Spinal cord (tissue), 10 donors: ENCODE data around the gene FAM219A. TPM values are rescaled to one million over a fixed set of nuclear protein-coding genes. Genes with fewer than 3 reads are reported as not detected.

ENCODE experiments used
- DNase-seq, 6 donors: peaks; one replicate each; pipeline versions ENCODE4 v3.0.0 to v3.0.0-alpha.2; 2013 to 2015; ENCODE audit warnings: low spot score in 6 of 6, low read depth in 4 of 6
- H3K27ac ChIP-seq: one replicate; pipeline ENCODE4 v1.5.1; 2013; ENCODE audit warnings: low read depth, low read length, control low read depth
- H3K27me3 ChIP-seq: one replicate; pipeline ENCODE4 v1.6.1; 2013; ENCODE audit warnings: low read length; ENCODE audit not compliant: control insufficient read depth, insufficient read depth
- H3K36me3 ChIP-seq: one replicate; pipeline ENCODE4 v1.6.1; 2013; ENCODE audit warnings: low read length; ENCODE audit not compliant: control insufficient read depth, insufficient read depth
- H3K4me1 ChIP-seq: one replicate; pipeline ENCODE4 v1.6.1; 2013; ENCODE audit warnings: low read length; ENCODE audit not compliant: control insufficient read depth, insufficient read depth
- H3K4me3 ChIP-seq: one replicate; pipeline ENCODE4 v1.5.1; 2013; ENCODE audit warnings: low read depth, low read length, control low read depth
- H3K9me3 ChIP-seq: one replicate; pipeline ENCODE4 v1.6.1; 2013; ENCODE audit warnings: low read length; ENCODE audit not compliant: control insufficient read depth, insufficient read depth
- WGBS: methylation state at CpG from one replicate; pipeline ENCODE4 v1.1.5; 2013; ENCODE audit warnings: missing lambda C conversion rate; ENCODE audit not compliant: insufficient coverage; 5-methylcytosine and 5-hydroxymethylcytosine counted together
- polyA plus RNA-seq, 2 donors: library from polyadenylated mRNA; unstranded; fragments of 120-200 nt; gene quantifications; one replicate each; pipeline ENCODE4 v1.2.1, GENCODE V29; 2013; ENCODE audit not compliant: insufficient read length in 2 of 2
- total RNA-seq, 2 donors: library from RNA; depleted of rRNA in 1 of 2; stranded (reverse); fragments of 120-200 nt in 1 of 2; fragments of >200 nt in 1 of 2; gene quantifications; one replicate each; pipeline versions ENCODE4 v1.2.3 to v1.2.4, GENCODE V29; 2013 to 2014
- donor health status: healthy.

The FAM219A gene
- total and polyA plus RNA-seq, 4 donors = 18.1 to 83.9 (median 51.2) TPM

DNA sequence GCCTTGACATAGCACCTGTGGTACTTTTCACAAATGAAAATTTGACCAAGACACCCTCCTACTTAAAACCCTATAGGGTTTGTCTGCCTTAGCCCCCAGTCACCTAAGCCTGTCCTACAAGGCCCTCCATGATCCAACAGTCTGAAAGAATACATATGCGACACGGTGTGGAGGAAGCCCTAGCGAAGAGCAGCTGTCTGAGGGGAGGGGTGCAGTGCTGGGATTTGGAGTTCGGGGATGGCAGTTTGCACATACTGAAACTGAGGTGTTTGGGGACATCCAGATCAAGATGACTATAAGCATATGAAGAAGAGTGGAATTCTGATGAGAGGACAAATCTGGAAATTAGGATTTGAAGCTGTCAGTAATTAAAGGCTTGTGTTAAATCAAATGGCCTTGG, 74.5 kb downstream of the FAM219A start:
- 83% methylated on average over 4 of the region's 4 CpGs for WGBS
- H3K36me3 ChIP-seq = no peaks in the 10 kb centered on the region

DNA sequence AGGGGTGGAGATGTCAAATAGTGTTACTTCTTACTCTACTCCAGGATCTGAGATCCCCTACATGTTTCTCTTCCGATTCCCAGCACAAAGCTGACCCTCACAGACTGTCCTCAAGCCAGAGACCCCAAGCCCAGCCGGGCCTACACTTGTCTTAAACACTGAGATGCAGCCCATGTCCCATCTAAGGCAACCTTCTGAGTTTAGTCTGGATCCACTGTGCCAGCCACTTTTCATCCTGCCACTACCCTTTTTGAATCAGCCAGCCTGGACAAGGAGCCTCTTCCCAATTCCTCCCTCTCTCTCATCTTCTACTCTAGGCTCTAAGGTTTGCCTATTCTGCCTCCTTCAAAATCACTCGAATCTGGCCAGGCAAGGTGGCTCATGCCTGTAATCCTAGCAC, 75.5 kb downstream of the FAM219A start:
- Histone ChIP-seq H3K27me3 (peaks cover 13% of the 10 kb centered on the region), H3K27ac (no peak overlapping the region), H3K36me3 (no peaks in the 10 kb centered on the region), H3K4me1 (peaks cover 33% of the 10 kb centered on the region), H3K9me3 (no peaks in the 10 kb centered on the region), H3K4me3 (no peak overlapping the region)
- DNase-seq = no peak
- 91% methylated on average over 3 of the region's 3 CpGs for WGBS

More for the DNA sequence above, 74.5 kb downstream of the FAM219A start:
- peaks cover 33% of the 10 kb centered on the region for H3K4me1 ChIP-seq
- H3K27me3 ChIP-seq = peaks cover 13% of the 10 kb centered on the region
- H3K9me3 ChIP-seq = no peaks in the 10 kb centered on the region
- H3K4me3 ChIP-seq = no peak overlapping the region
- no peak overlapping the region for H3K27ac ChIP-seq
- DNase-seq = no peak

DNA sequence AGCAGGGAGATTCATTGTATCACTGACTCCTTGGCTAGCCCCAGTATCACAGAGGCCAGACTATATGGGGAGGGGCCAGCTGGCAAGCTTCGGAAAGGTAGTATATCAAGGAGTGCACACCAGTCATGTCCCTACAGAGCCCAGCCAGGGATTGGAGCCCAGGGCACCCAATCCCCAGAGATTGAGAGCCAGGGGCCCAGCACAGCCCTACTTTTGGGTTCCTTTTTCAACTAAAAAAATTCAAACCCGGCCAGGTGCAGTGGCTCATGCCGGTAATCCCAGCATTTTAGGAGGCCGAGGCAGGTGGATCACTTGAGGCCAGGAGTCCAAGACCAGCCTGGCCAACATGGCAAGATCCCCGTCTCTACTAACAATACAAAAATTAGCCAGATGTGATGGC, 76.3 kb downstream of the FAM219A start:
- Histone ChIP-seq H3K4me1 (peaks cover 39% of the 10 kb centered on the region), H3K27ac (no peak overlapping the region), H3K36me3 (no peaks in the 10 kb centered on the region), H3K4me3 (no peak overlapping the region), H3K9me3 (no peaks in the 10 kb centered on the region), H3K27me3 (peaks cover 13% of the 10 kb centered on the region)
- DNase-seq = no peak
- 93% methylated on average over 4 of the region's 5 CpGs for WGBS

DNA sequence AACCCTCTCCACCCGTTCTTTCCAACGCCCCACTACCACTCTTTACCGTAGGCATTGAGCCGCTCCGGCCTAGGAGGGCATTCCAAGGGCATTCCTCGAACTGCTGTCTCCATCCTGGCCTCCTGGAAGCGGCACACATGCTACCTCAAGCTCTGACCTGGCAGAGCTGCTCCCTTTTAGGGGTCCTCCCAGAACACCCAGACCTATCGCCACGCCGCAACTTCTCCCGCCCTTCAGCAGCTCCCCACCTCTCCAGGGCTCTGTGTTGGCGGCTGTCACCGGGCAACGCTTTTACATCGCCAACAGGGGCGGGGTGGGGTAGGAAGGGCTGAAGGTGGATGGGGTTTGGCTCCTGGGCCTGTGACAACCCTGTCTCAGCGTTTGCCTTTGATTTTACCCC, 77.0 kb downstream of the FAM219A start:
- H3K27ac ChIP-seq = peak overlapping the region; percentile 43
- peak in 2 of 6 donors; percentile 61 to 71 for DNase-seq
- H3K27me3 ChIP-seq = peaks cover 13% of the 10 kb centered on the region
- peaks cover 46% of the 10 kb centered on the region for H3K4me1 ChIP-seq
- H3K4me3 ChIP-seq = peak overlapping the region; percentile 65
- 7% methylated on average over 7 of the region's 17 CpGs for WGBS
- H3K36me3 ChIP-seq = no peaks in the 10 kb centered on the region
- H3K9me3 ChIP-seq = no peaks in the 10 kb centered on the region

DNA sequence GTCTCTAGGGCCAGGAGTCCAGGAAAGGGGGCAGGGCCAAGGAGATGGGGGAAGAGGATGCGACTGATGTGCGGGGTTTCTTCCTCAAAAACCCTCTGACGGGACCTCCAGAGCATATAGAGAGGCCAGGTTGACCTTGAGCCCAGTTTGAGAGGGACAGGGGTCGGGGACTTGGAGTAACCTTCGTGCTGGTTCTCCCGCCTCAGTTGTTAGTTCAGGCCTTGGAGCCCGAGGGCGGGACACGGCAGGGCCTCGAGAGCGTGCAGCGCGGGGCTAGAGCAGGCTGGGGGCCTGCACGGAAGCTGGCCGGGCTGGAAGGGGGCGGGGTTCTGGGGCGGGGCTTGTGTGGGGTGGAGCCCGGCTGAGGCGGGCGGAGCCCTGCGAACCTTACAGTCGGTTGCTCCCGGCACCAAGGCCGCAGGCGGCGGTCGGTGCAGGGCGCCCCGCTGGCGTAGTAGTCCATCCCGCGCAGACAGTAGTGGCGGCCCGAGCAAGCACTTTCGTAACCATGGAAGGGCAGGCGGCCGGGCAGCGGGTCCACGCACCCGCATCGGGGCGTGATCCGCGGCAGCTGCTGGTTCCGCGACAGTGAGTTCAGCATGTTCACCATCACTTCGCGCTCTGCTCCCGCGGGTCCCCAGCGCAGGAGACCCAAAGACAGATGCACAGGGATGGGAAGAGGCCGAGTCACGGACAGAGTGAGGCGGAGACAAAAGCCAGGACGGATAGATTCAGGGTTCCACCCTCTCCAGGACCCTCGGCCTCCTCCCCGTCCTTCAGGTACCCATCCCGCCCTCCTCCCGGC, 77.7 kb downstream of the FAM219A start:
- H3K27me3 ChIP-seq = peaks cover 13% of the 10 kb centered on the region
- H3K9me3 ChIP-seq = no peaks in the 10 kb centered on the region
- H3K36me3 ChIP-seq = no peaks in the 10 kb centered on the region
- peak in 2 of 6 donors; percentile 88 to 89 for DNase-seq
- H3K27ac ChIP-seq = peak overlapping the region; percentile 43
- WGBS = 3% methylated on average over 59 of the region's 59 CpGs
- peak overlapping the region; percentile 65 for H3K4me3 ChIP-seq
- H3K4me1 ChIP-seq = peaks cover 52% of the 10 kb centered on the region

DNA sequence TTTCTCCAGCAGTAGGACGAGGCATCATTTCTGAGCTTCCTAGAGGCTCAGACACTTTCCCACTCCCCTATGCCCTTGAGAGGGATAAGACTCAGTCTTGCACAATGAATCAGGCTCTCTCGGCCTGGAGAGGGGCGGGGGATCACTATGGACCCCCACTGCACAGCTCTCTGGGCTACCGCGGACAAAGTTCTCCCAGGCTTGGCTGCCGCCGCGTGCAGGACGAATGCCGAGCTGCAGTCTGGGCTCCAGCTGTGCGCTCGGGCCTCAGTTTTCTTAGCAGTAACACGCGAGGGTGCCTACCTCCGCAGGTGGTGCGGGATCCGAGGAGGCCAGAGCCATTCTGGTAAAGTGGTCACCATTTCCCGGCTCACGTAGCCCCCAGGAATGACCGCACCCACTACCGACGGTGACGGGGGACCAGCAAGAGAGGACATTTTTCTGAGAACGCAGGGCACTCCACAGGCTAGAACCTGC, 78.3 kb downstream of the FAM219A start:
- peak in 1 of 6 donors; percentile 7 for DNase-seq
- H3K27me3 ChIP-seq = peaks cover 13% of the 10 kb centered on the region
- H3K9me3 ChIP-seq = no peaks in the 10 kb centered on the region
- peaks cover 57% of the 10 kb centered on the region for H3K4me1 ChIP-seq
- no peaks in the 10 kb centered on the region for H3K36me3 ChIP-seq
- 31% methylated on average over 24 of the region's 24 CpGs for WGBS
- H3K4me3 ChIP-seq = peak overlapping the region; percentile 38
- H3K27ac ChIP-seq = peak overlapping the region; percentile 15

DNA sequence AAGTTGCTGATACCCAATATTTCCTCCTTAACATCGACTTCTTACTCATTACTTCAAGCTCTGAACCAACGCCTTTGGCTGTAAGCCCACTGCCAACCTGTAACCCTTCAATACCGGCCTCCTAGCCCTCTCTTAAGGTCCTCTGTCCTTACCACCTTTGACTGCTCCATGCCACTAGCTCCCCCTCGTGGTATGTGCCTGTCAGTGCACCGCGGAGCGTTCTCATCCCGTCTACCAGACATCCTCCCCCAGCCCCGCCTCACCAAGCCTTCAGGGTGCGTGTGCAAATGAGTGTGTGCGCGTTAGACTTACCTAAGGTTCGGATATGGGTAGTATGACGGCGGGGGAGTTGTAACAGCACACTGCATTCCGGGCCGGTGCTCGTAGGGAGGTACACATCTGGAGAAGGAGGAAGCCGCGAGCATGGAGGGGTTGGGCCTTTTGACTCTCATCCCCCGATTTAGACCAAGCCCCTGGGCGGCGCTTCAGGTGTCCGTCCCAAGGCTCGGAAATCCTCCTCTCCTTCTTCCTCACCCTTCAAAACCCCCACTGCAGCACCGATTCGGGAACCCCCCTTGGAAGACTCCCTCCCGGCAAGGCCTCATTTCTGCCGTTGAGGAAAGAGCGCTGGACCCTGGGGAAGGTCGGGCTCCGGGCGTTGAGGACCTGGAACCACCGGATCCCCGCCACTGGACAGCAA, 78.9 kb downstream of the FAM219A start:
- no peak overlapping the region for H3K27ac ChIP-seq
- peak overlapping the region; percentile 38 for H3K4me3 ChIP-seq
- 11% methylated on average over 26 of the region's 35 CpGs for WGBS
- H3K27me3 ChIP-seq = peaks cover 13% of the 10 kb centered on the region
- H3K9me3 ChIP-seq = no peaks in the 10 kb centered on the region
- DNase-seq = peak in 3 of 6 donors; percentile 63 to 87 (median 87)
- peaks cover 60% of the 10 kb centered on the region for H3K4me1 ChIP-seq
- H3K36me3 ChIP-seq = no peaks in the 10 kb centered on the region

DNA sequence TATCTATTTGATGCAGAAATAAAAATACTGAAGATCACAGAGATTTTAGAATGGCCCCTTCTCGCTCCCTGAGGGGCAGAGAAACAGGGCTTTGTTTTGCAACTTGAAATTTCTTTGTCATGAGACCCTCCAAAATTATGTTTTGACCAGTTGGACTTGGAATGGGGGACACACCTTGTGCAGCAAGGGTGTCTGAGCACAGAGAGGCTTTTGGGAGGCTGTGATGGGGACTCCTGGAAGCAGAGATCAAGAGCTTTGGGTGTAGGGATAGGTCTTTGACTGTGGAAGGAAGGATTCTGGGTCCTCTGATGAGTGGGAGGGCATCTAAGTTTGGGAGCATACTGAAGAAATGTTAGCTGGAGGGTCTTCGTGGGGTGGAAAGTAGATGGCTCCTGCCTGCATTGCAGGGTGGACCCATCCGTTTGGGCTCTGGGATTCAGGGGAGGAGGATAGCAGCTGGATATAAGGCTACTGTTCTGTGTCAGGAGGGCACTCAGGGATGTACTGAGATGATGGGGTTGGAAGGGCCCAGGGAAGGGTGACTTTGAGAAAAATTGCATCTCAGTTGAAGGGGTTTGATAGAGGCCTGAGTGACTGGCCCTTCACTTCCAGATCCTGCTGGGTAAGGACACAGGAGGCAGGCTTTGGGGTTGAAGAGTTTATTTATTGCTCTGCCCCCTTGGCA, 79.9 kb downstream of the FAM219A start:
- H3K4me3 ChIP-seq = no peak overlapping the region
- H3K4me1 ChIP-seq = peaks cover 60% of the 10 kb centered on the region
- H3K9me3 ChIP-seq = no peaks in the 10 kb centered on the region
- DNase-seq = no peak
- peaks cover 13% of the 10 kb centered on the region for H3K27me3 ChIP-seq
- H3K27ac ChIP-seq = no peak overlapping the region
- 85% methylated on average over 3 of the region's 3 CpGs for WGBS
- peaks cover 2% of the 10 kb centered on the region for H3K36me3 ChIP-seq

DNA sequence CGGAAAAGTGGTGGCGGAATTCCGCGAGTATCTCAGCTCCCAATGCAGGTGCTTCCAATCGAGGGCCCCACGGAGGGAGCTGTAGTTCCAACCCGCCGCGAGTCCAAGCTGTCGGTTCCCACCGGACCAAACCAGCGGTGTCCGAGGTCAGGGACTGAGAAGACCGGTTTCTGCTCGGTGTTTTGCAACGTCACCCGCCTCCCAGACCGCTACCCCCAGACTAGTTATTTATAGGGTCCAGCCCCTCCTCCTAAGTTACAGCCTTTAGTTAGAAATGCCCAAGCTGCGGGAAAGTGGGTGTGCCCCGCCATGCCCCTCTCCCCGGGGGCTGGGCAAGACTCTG, 81.0 kb downstream of the FAM219A start:
- H3K9me3 ChIP-seq = no peaks in the 10 kb centered on the region
- 3% methylated on average over 18 of the region's 21 CpGs for WGBS
- H3K27ac ChIP-seq = peak overlapping the region; percentile 64
- peaks cover 7% of the 10 kb centered on the region for H3K36me3 ChIP-seq
- peaks cover 60% of the 10 kb centered on the region for H3K4me1 ChIP-seq
- peaks cover 15% of the 10 kb centered on the region for H3K27me3 ChIP-seq
- no peak for DNase-seq
- H3K4me3 ChIP-seq = peak overlapping the region; percentile 75
